Skin epidermis (tissue), 12 donors: ENCODE data around the gene SYNDIG1.

Experiments used
- H3K27ac ChIP-seq, 21 experiments: fragments of 200-600 bp; sonication (generic) in 11 of 21; one replicate each; pipeline ENCODE4 v1.5.0; 2020; ENCODE audit warnings: mild to moderate bottlenecking in 3 of 21, inconsistent platforms in 2 of 21, moderate library complexity in 2 of 21
- H3K4me3 ChIP-seq, 7 experiments: fragments of 200-600 bp; sonication (generic) in 2 of 7; one replicate each; pipeline ENCODE4 v1.5.0; 2020; ENCODE audit warnings: inconsistent platforms in 2 of 7, mild to moderate bottlenecking in 2 of 7, moderate library complexity in 1 of 7

The SYNDIG1 gene

GRCh38 chr20:24676353-24676977, 207.0 kb downstream of the SYNDIG1 start:
- Histone ChIP-seq H3K27ac (no peak overlapping the region), H3K4me3 (no peak overlapping the region)

GRCh38 chr20:24676978-24677370, 207.5 kb downstream of the SYNDIG1 start:
- Histone ChIP-seq H3K27ac (no peak overlapping the region), H3K4me3 (no peak overlapping the region)

GRCh38 chr20:24677626-24678315, 208.3 kb downstream of the SYNDIG1 start:
- Histone ChIP-seq H3K27ac (no peak overlapping the region), H3K4me3 (no peak overlapping the region)

- H3K27ac ChIP-seq, result no peak overlapping the region
- no peak overlapping the region for H3K4me3 ChIP-seq
Observed at GRCh38 chr20:24678351-24679106, 209.1 kb downstream of the SYNDIG1 start.

GRCh38 chr20:24679448-24680047, 210.1 kb downstream of the SYNDIG1 start:
- Histone ChIP-seq H3K27ac (no peak overlapping the region), H3K4me3 (no peak overlapping the region)

- Histone ChIP-seq H3K27ac (no peak overlapping the region), H3K4me3 (no peak overlapping the region)
Observed at GRCh38 chr20:24681634-24682495, 212.4 kb downstream of the SYNDIG1 start.

GRCh38 chr20:24682496-24682985, 213.1 kb downstream of the SYNDIG1 start:
- Histone ChIP-seq H3K27ac (no peak overlapping the region), H3K4me3 (no peak overlapping the region)

- Histone ChIP-seq H3K4me3 (no peak overlapping the region), H3K27ac (no peak overlapping the region)
Observed at GRCh38 chr20:24683676-24684075, 214.2 kb downstream of the SYNDIG1 start.

GRCh38 chr20:24684421-24684871, 215.0 kb downstream of the SYNDIG1 start:
- H3K27ac ChIP-seq, result no peak overlapping the region

GRCh38 chr20:24684956-24685691, 215.7 kb downstream of the SYNDIG1 start:
- H3K4me3 ChIP-seq, result no peak overlapping the region
- H3K27ac ChIP-seq, result no peak overlapping the region

More at GRCh38 chr20:24684421-24684871, 215.0 kb downstream of the SYNDIG1 start:
- H3K4me3 ChIP-seq, result no peak overlapping the region

- no peak overlapping the region for H3K27ac ChIP-seq
- H3K4me3 ChIP-seq, result no peak overlapping the region
Observed at GRCh38 chr20:24685736-24686135, 216.3 kb downstream of the SYNDIG1 start.

- Histone ChIP-seq H3K27ac (no peak overlapping the region), H3K4me3 (no peak overlapping the region)
Observed at GRCh38 chr20:24686156-24686555, 216.7 kb downstream of the SYNDIG1 start.

- H3K27ac ChIP-seq, result no peak overlapping the region
Observed at GRCh38 chr20:24690408-24690807, 221.0 kb downstream of the SYNDIG1 start.

GRCh38 chr20:24691901-24692351, 222.5 kb downstream of the SYNDIG1 start:
- H3K27ac ChIP-seq, result no peak overlapping the region
- no peak overlapping the region for H3K4me3 ChIP-seq

More at GRCh38 chr20:24690408-24690807, 221.0 kb downstream of the SYNDIG1 start:
- H3K4me3 ChIP-seq, result no peak overlapping the region

GRCh38 chr20:24692446-24693200, 223.2 kb downstream of the SYNDIG1 start:
- Histone ChIP-seq H3K27ac (no peak overlapping the region), H3K4me3 (no peak overlapping the region)

- Histone ChIP-seq H3K27ac (no peak overlapping the region), H3K4me3 (no peak overlapping the region)
Observed at GRCh38 chr20:24693466-24694156, 224.2 kb downstream of the SYNDIG1 start.

GRCh38 chr20:24694157-24694726, 224.8 kb downstream of the SYNDIG1 start:
- H3K4me3 ChIP-seq, result no peak overlapping the region
- peak overlapping the region in 2 of 21 experiments; percentile 10 to 45 for H3K27ac ChIP-seq
